ENCODE measurements around the gene MS4A6E.

- TF ChIP-seq CTCF (IDR thresholded peaks at IDR 0.05): no peak
- TF ChIP-seq POLR2A (IDR thresholded peaks at IDR 0.05; ENCODE audit: low read depth): no peak
These were observed 35.2 kb downstream of the MS4A6E start for GRCh38 chr11:60362241-60362640.
